SU-DHL-6 (cell line): ENCODE results near the gene SYT2.
"Not testable (repeated sequence)": the region's sequence is repeated elsewhere in the genome, so short reads cannot be mapped to it uniquely, and the experiment has no call there.

Source experiments
- H2AFZ ChIP-seq: fragments of 200-600 bp; sonication (generic); 2 replicates; pipeline ENCODE4 v1.6.1; 2014; ENCODE audit warnings: low read depth, mild to moderate bottlenecking, moderate library complexity, mixed read lengths, antibody characterized with exemption, low read length; ENCODE audit not compliant: severe bottlenecking
- H3F3A ChIP-seq: fragments of 200-600 bp; shearing (Covaris generic); 2 replicates; pipeline ENCODE4 v1.6.0; 2016; ENCODE audit warnings: antibody characterized with exemption, mild to moderate bottlenecking; ENCODE audit not compliant: insufficient read depth
- H3K27ac ChIP-seq: fragments of 200-600 bp; sonication (generic); 2 replicates; pipeline ENCODE4 v1.5.1; 2016; ENCODE audit warnings: low read depth, mild to moderate bottlenecking, low read length, moderate library complexity, mixed read lengths
- H3K27me3 ChIP-seq: fragments of 200-600 bp; sonication (generic), shearing (Covaris generic); 2 replicates; pipeline ENCODE4 v1.6.0; 2014; ENCODE audit warnings: mild to moderate bottlenecking, low read length
- H3K36me3 ChIP-seq: fragments of 200-600 bp; sonication (generic); 2 replicates; pipeline ENCODE4 v1.6.1; 2014; ENCODE audit warnings: mild to moderate bottlenecking, low read length, mixed read lengths
- H3K4me2 ChIP-seq: fragments of 300-600, 200-600 bp; shearing (Covaris generic), sonication (generic); 2 replicates; pipeline ENCODE4 v1.6.0; 2014; ENCODE audit warnings: low read length, low read depth, mild to moderate bottlenecking; ENCODE audit not compliant: poor library complexity, severe bottlenecking
- H3K4me3 ChIP-seq: fragments of 200-600 bp; sonication (generic); 2 replicates; pipeline ENCODE4 v1.5.1; 2014; ENCODE audit warnings: antibody characterized with exemption, low read length, mild to moderate bottlenecking, mixed read lengths; ENCODE audit not compliant: insufficient read depth, poor library complexity, severe bottlenecking
- H3K79me2 ChIP-seq: fragments of 200-600 bp; sonication (generic); 2 replicates; pipeline ENCODE4 v1.6.1; 2014; ENCODE audit warnings: mild to moderate bottlenecking, low read length, moderate library complexity; ENCODE audit not compliant: insufficient read depth
- H3K9ac ChIP-seq: fragments of 200-600 bp; sonication (generic); 2 replicates; pipeline ENCODE4 v1.7.0; 2014; ENCODE audit warnings: mild to moderate bottlenecking, low read length
- H3K9me2 ChIP-seq: fragments of 200-600 bp; sonication (generic); replicated peaks from 2 replicates; pipeline ENCODE4 v1.6.1; 2014; ENCODE audit warnings: low read length; ENCODE audit not compliant: insufficient read depth
- H3K9me3 ChIP-seq: fragments of 200-600 bp; sonication (generic); 2 replicates; pipeline ENCODE4 v1.6.1; 2014; ENCODE audit warnings: low read length, mixed read lengths; ENCODE audit not compliant: insufficient read depth
- H4K20me1 ChIP-seq: fragments of 200-600 bp; sonication (generic); 2 replicates; pipeline ENCODE4 v1.6.1; 2014; ENCODE audit warnings: low read depth, mild to moderate bottlenecking, antibody characterized with exemption, low read length, moderate library complexity, mixed read lengths
- CTCF ChIP-seq: fragments of 200-600 bp; sonication (generic); IDR thresholded peaks from one replicate; pipeline ENCODE4 v1.5.1; 2017; ENCODE audit warnings: antibody characterized with exemption, mild to moderate bottlenecking, low read length, moderate library complexity; ENCODE audit not compliant: insufficient read depth, poor library complexity, severe bottlenecking
- EZH2phosphoT487 ChIP-seq: fragments of 200-600 bp; sonication (generic), shearing (Covaris generic); conservative IDR thresholded peaks from 2 replicates; pipeline ENCODE4 v1.6.1; 2018; ENCODE audit warnings: mild to moderate bottlenecking, antibody characterized with exemption, low read length, moderate library complexity, mixed read lengths

Gene SYT2

GRCh38 chr1:202613571-202613970 lies 96.7 kb downstream of the SYT2 start:
- TF ChIP-seq EZH2phosphoT487 (no peak), CTCF (no peak)
- Histone ChIP-seq H3K27ac (no peak overlapping the region), H3K27me3 (no peaks in the 10 kb centered on the region)

GRCh38 chr1:202612036-202612435 lies 98.2 kb downstream of the SYT2 start:
- not testable (repeated sequence) for H3K27ac ChIP-seq, H3K4me2 ChIP-seq, H3F3A ChIP-seq, H3K9me2 ChIP-seq, H3K36me3 ChIP-seq, H3K79me2 ChIP-seq, H3K9me3 ChIP-seq, H3K9ac ChIP-seq, H3K27me3 ChIP-seq, H3K4me3 ChIP-seq, H4K20me1 ChIP-seq, H2AFZ ChIP-seq

More at GRCh38 chr1:202613571-202613970, 96.7 kb downstream of the SYT2 start:
- Histone ChIP-seq H3K9me3 (no peaks in the 10 kb centered on the region), H3F3A (no peaks in the 10 kb centered on the region), H3K9me2 (no peaks in the 10 kb centered on the region), H3K36me3 (no peaks in the 10 kb centered on the region), H2AFZ (no peak overlapping the region), H3K79me2 (no peaks in the 10 kb centered on the region), H3K4me2 (no peak overlapping the region), H3K4me3 (no peak overlapping the region), H4K20me1 (no peaks in the 10 kb centered on the region), H3K9ac (no peak overlapping the region)

- H4K20me1 ChIP-seq = no peaks in the 10 kb centered on the region
- no peak overlapping the region for H2AFZ ChIP-seq
- H3F3A ChIP-seq = no peaks in the 10 kb centered on the region
- H3K27ac ChIP-seq = no peak overlapping the region
- no peaks in the 10 kb centered on the region for H3K79me2 ChIP-seq
- H3K27me3 ChIP-seq = no peaks in the 10 kb centered on the region
- no peak overlapping the region for H3K4me2 ChIP-seq
- H3K36me3 ChIP-seq = no peaks in the 10 kb centered on the region
- no peak overlapping the region for H3K4me3 ChIP-seq
- H3K9me3 ChIP-seq = no peaks in the 10 kb centered on the region
- no peak for TF ChIP-seq CTCF
- no peak for TF ChIP-seq EZH2phosphoT487
- H3K9me2 ChIP-seq = no peaks in the 10 kb centered on the region
- no peak overlapping the region for H3K9ac ChIP-seq
Observed at GRCh38 chr1:202605515-202605914, 104.7 kb downstream of the SYT2 start.

- Histone ChIP-seq H3F3A (no peaks in the 10 kb centered on the region), H3K9me2 (no peaks in the 10 kb centered on the region), H3K4me3 (no peak overlapping the region), H3K4me2 (no peak overlapping the region), H4K20me1 (no peaks in the 10 kb centered on the region), H3K9ac (no peak overlapping the region), H3K36me3 (no peaks in the 10 kb centered on the region), H3K27ac (no peak overlapping the region), H3K9me3 (no peaks in the 10 kb centered on the region), H3K27me3 (no peaks in the 10 kb centered on the region), H2AFZ (no peak overlapping the region), H3K79me2 (no peaks in the 10 kb centered on the region)
- TF ChIP-seq EZH2phosphoT487 (no peak), CTCF (no peak)
Observed at GRCh38 chr1:202603435-202603834, 106.8 kb downstream of the SYT2 start.
